Panc1 (cell line): ENCODE data around the gene THRSP.
"Not testable (repeated sequence)": the region's sequence is repeated elsewhere in the genome, so short reads cannot be mapped to it uniquely, and the experiment has no call there.

Experiments
- POLR2AphosphoS5 ChIP-seq: IDR thresholded peaks from 2 replicates; pipeline ENCODE4 v1.6.1; 2012; ENCODE audit warnings: mild to moderate bottlenecking, low read depth, low read length, moderate library complexity
- SIN3A ChIP-seq: IDR thresholded peaks from 2 replicates; pipeline ENCODE4 v1.6.1; 2012; ENCODE audit warnings: low read depth, mild to moderate bottlenecking, low read length, moderate library complexity, borderline replicate concordance; ENCODE audit not compliant: insufficient read depth
- TF ChIP-seq, protein P1 (sequence below): fragments of 450-650 bp; IDR thresholded peaks from 2 replicates; pipeline ENCODE4 v1.5.1; 2017; ENCODE audit warnings: mild to moderate bottlenecking
- TF ChIP-seq, protein P2 (sequence below), 2 experiments: IDR thresholded peaks; 2 replicates each; pipeline ENCODE4 v1.6.1; 2011 to 2012; ENCODE audit warnings: low read depth in 2 of 2, control low read depth in 1 of 2, low read length in 1 of 2, mild to moderate bottlenecking in 1 of 2, moderate library complexity in 1 of 2; ENCODE audit not compliant: insufficient read depth in 1 of 2

DNA sequence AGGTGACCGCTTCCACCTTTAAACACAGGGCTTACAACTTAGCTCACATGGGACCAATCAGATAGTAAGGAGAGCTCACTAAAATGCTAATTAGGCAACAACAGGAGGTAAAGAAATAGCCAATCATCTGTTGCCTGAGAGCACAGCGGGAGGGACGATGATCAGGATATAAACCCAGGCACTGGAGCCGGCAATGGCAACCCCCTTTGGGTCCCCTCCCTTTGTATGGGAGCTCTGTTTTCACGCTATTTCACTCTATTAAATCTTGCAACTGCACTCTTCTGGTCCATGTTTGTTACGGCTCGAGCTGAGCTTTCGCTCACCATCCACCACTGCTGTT lies 22.3 kb upstream of the THRSP start:
- not testable (repeated sequence) for TF ChIP-seq POLR2AphosphoS5, SIN3A
- TF ChIP-seq, protein P1, sequence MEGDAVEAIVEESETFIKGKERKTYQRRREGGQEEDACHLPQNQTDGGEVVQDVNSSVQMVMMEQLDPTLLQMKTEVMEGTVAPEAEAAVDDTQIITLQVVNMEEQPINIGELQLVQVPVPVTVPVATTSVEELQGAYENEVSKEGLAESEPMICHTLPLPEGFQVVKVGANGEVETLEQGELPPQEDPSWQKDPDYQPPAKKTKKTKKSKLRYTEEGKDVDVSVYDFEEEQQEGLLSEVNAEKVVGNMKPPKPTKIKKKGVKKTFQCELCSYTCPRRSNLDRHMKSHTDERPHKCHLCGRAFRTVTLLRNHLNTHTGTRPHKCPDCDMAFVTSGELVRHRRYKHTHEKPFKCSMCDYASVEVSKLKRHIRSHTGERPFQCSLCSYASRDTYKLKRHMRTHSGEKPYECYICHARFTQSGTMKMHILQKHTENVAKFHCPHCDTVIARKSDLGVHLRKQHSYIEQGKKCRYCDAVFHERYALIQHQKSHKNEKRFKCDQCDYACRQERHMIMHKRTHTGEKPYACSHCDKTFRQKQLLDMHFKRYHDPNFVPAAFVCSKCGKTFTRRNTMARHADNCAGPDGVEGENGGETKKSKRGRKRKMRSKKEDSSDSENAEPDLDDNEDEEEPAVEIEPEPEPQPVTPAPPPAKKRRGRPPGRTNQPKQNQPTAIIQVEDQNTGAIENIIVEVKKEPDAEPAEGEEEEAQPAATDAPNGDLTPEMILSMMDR, result not testable (repeated sequence)
- TF ChIP-seq, protein P2, sequence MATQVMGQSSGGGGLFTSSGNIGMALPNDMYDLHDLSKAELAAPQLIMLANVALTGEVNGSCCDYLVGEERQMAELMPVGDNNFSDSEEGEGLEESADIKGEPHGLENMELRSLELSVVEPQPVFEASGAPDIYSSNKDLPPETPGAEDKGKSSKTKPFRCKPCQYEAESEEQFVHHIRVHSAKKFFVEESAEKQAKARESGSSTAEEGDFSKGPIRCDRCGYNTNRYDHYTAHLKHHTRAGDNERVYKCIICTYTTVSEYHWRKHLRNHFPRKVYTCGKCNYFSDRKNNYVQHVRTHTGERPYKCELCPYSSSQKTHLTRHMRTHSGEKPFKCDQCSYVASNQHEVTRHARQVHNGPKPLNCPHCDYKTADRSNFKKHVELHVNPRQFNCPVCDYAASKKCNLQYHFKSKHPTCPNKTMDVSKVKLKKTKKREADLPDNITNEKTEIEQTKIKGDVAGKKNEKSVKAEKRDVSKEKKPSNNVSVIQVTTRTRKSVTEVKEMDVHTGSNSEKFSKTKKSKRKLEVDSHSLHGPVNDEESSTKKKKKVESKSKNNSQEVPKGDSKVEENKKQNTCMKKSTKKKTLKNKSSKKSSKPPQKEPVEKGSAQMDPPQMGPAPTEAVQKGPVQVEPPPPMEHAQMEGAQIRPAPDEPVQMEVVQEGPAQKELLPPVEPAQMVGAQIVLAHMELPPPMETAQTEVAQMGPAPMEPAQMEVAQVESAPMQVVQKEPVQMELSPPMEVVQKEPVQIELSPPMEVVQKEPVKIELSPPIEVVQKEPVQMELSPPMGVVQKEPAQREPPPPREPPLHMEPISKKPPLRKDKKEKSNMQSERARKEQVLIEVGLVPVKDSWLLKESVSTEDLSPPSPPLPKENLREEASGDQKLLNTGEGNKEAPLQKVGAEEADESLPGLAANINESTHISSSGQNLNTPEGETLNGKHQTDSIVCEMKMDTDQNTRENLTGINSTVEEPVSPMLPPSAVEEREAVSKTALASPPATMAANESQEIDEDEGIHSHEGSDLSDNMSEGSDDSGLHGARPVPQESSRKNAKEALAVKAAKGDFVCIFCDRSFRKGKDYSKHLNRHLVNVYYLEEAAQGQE (IDR thresholded peaks at IDR 0.05; ENCODE audit: insufficient read depth in 1 of 2, low read depth in 2 of 2, low read length in 1 of 2), result not testable (repeated sequence)
